ENCODE measurements around the gene MC1R.
"Not testable (repeated sequence)": the region's sequence is repeated elsewhere in the genome, so short reads cannot be mapped to it uniquely, and the experiment has no call there.

MC1R gene

DNA sequence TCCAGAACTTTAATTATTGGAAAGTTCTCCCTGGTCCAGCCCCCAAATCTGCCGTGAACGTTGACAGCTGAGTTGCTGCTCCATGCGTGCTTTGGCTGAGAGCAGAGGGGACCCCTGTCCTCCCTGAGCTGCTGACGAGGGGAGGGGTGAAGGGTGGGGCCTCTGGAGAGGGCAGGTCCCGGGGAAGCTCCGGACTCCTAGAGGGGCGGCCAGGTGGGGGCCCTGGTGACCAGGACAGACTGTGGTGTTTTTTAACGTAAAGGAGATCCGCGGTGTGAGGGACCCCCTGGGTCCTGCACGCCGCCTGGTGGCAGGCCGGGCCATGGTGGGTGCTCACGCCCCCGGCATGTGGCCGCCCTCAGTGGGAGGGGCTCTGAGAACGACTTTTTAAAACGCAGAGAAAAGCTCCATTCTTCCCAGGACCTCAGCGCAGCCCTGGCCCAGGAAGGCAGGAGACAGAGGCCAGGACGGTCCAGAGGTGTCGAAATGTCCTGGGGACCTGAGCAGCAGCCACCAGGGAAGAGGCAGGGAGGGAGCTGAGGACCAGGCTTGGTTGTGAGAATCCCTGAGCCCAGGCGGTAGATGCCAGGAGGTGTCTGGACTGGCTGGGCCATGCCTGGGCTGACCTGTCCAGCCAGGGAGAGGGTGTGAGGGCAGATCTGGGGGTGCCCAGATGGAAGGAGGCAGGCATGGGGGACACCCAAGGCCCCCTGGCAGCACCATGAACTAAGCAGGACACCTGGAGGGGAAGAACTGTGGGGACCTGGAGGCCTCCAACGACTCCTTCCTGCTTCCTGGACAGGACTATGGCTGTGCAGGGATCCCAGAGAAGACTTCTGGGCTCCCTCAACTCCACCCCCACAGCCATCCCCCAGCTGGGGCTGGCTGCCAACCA is at the start of gene MC1R:
Gene MC1R (plus strand): TSS at position 410 of the 895 bp plus-strand sequence. CDS start 397 bp downstream, at position 807.
- Histone ChIP-seq H3K27ac (ENCODE audit: low read depth, low read length) (peak within 1 kb of the TSS; percentile 0; the same call in 1 of the 2 replicates), H3K9me3 (ENCODE audit: control insufficient read depth, insufficient read depth, low read depth, low read length) (no peaks in the 10 kb centered on the region), H3K4me3 (ENCODE audit: low read depth, low read length) (peak within 1 kb of the TSS; percentile 55), H3K36me3 (ENCODE audit: control insufficient read depth, insufficient read depth, low read length) (peaks cover 5% of the 10 kb centered on the region; the same call in 1 of the 2 replicates), H3K4me1 (ENCODE audit: control insufficient read depth, insufficient read depth, low read length) (peaks cover 43% of the 10 kb centered on the region), H3K27me3 (ENCODE audit: control insufficient read depth, insufficient read depth, low read length) (peaks cover 2% of the 10 kb centered on the region; the same call in 1 of the 2 replicates), H3K9ac (ENCODE audit: low read length) (peak within 1 kb of the TSS; percentile 41)

DNA sequence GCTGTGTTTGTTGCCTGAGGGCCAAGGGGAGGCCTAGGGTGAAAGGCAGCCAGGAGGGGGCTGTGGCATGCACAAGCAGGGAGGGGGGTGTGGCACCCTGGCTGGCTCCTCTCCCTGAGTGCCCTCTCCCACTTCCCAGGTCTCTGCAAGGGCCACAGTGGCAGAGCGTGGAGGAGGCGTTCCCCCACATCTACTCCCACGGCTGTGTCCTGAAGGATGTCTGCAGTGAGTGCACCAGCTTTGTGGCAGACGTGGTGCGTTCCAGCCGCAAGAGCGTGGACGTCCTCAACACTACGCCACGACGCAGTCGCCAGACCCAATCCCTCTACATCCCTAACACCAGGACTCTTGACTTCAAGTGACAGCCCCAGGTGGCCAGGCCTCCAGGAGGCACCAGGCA is 48.8 kb upstream of the MC1R start:
- Histone ChIP-seq H3K36me3 (ENCODE audit: control insufficient read depth, insufficient read depth, low read length) (peaks cover 11% of the 10 kb centered on the region), H3K9ac (ENCODE audit: low read length) (no peak overlapping the region), H3K4me1 (ENCODE audit: control insufficient read depth, insufficient read depth, low read length) (peaks cover 11% of the 10 kb centered on the region; the same call in 1 of the 2 replicates), H3K27me3 (ENCODE audit: control insufficient read depth, insufficient read depth, low read length) (no peaks in the 10 kb centered on the region), H3K4me3 (ENCODE audit: low read depth, low read length) (no peak overlapping the region), H3K9me3 (ENCODE audit: control insufficient read depth, insufficient read depth, low read depth, low read length) (peaks cover 9% of the 10 kb centered on the region), H3K27ac (ENCODE audit: low read depth, low read length) (no peak overlapping the region)

DNA sequence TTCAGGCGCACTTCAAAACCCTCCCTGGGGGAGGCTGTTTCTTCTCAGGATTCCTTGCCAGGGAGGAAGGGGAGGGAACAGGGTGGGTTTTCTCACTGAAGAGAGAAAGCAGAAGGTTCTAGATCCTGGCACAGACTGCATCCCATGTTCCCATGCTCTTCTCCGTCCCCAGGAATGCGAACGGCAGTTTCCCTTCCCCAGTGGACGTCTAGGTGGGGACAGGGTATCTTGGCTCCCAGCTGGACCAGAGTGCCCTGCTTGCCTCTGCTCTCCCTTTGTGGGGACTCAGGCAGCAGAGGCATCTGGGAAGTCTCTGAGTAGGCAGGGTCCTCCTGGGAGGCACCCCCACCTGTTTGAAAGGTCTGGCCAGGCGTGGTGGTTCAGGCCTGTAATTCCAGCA is 48.2 kb upstream of the MC1R start:
- Histone ChIP-seq H3K9ac (ENCODE audit: low read length) (peak overlapping the region; percentile 11), H3K27ac (ENCODE audit: low read depth, low read length) (no peak overlapping the region), H3K27me3 (ENCODE audit: control insufficient read depth, insufficient read depth, low read length) (no peaks in the 10 kb centered on the region), H3K36me3 (ENCODE audit: control insufficient read depth, insufficient read depth, low read length) (peaks cover 15% of the 10 kb centered on the region), H3K4me3 (ENCODE audit: low read depth, low read length) (no peak overlapping the region), H3K9me3 (ENCODE audit: control insufficient read depth, insufficient read depth, low read depth, low read length) (peaks cover 9% of the 10 kb centered on the region), H3K4me1 (ENCODE audit: control insufficient read depth, insufficient read depth, low read length) (peaks cover 11% of the 10 kb centered on the region; the same call in 1 of the 2 replicates)

DNA sequence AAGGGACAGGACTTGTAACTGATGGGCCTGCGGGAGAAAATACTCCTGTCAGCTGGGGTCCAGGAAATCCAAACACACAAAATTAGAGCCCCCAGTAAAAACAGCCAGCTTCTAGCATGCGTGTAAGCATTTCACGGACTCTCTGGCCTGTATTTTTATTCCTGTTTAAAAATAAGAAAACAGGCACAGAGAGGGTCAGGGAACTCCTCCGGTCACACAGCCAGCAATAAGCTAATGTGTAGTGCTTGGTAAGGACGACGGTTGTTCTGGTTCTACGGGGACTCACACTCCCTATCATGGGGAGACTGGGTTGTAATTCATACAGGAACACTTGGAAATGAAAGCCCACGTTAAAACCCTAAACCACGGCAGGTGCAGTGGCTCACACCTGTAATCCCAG is 46.8 kb upstream of the MC1R start:
- Histone ChIP-seq H3K27me3 (ENCODE audit: control insufficient read depth, insufficient read depth, low read length) (no peaks in the 10 kb centered on the region), H3K9me3 (ENCODE audit: control insufficient read depth, insufficient read depth, low read depth, low read length) (peaks cover 9% of the 10 kb centered on the region), H3K4me1 (ENCODE audit: control insufficient read depth, insufficient read depth, low read length) (peaks cover 11% of the 10 kb centered on the region; the same call in 1 of the 2 replicates), H3K27ac (ENCODE audit: low read depth, low read length) (no peak overlapping the region), H3K9ac (ENCODE audit: low read length) (no peak overlapping the region), H3K4me3 (ENCODE audit: low read depth, low read length) (no peak overlapping the region), H3K36me3 (ENCODE audit: control insufficient read depth, insufficient read depth, low read length) (peaks cover 21% of the 10 kb centered on the region)

DNA sequence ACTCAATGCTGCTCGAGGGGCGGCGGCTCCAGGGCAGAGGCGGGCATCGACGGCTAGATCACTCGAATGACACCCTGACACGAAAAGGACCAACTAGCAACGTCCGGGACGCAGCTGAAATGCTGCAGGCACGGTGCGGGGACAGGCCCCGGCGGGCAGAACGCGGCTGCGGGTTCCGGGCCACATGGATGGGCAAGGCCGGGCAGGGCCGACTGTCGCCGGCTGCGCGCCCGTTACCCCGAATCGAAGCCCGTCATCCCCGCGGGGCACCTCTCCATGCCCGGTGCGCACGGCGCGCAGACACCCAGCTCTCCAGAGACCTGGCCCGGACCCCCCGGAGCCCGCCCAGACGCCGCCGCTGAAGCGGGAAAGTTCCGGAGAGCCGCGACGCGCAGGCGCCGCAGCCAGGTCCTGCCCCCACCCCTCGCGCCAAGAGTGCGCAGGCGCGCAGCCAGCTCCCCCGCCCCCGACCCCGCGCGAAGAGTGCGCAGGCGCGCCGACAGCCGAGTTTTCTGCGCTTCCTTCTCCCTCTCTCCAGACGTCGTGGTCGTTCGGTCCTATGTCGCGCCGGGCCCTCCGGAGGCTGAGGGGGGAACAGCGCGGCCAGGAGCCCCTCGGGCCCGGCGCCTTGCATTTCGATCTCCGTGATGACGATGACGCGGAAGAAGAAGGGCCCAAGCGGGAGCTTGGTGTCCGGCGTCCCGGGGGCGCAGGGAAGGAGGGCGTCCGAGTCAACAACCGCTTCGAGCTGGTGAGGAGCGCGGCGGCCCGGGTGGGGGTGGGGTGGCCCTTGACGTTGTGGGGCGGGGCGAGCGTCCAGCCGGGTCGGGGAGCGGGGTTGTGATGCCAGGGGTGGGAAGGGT is 45.3 kb upstream of the MC1R start, which contains the start of gene TCF25:
Gene TCF25 (plus strand): TSS at position 484 of the 863 bp plus-strand sequence. CDS start 76 bp downstream, at position 560.
- Histone ChIP-seq H3K4me1 (ENCODE audit: control insufficient read depth, insufficient read depth, low read length) (peaks cover 11% of the 10 kb centered on the region; the same call in 1 of the 2 replicates), H3K9ac (ENCODE audit: low read length) (peak within 1 kb of the TSS; percentile 99), H3K4me3 (ENCODE audit: low read depth, low read length) (peak within 1 kb of the TSS; percentile 83), H3K36me3 (ENCODE audit: control insufficient read depth, insufficient read depth, low read length) (peaks cover 22% of the 10 kb centered on the region), H3K27ac (ENCODE audit: low read depth, low read length) (peak within 1 kb of the TSS; percentile 96), H3K27me3 (ENCODE audit: control insufficient read depth, insufficient read depth, low read length) (no peaks in the 10 kb centered on the region), H3K9me3 (ENCODE audit: control insufficient read depth, insufficient read depth, low read depth, low read length) (peaks cover under 1% of the 10 kb centered on the region; the same call in 1 of the 2 replicates)

DNA sequence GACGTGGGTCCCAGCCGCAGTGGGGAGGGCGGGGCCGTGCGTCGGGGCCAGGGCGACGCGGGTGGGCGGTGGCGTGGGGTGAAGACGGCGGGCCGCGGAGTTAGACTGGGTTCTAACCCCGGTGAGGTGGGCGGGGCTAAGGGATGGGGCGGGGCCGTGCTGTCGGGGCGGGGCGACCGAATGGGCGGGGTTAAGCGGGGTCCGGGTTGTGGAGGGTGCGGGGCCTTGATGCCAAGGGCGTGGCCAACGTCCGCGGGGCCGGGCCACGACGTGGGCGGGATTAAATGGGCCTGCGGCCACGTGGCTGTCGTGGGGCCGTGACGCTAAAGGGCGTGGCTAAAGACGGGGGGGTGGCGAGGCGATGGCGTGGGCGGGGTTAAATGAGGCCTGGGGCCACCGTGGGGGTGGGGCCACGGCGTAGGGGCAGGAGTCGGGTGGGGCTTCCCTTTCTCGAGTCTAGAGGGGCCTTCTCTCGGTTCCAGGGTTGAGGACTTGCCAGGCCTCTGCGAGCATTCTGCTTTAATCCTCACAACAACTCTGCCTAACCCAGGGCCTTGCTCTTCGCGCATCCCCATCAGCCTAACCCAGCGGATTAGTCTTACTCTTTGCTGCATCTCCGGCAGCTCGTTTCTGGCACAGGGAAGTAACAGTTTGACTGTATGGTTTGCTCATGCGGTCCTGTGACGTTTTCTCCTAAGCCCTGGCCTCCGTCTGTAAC is 44.5 kb upstream of the MC1R start:
- Histone ChIP-seq H3K36me3 (ENCODE audit: control insufficient read depth, insufficient read depth, low read length) (peaks cover 30% of the 10 kb centered on the region), H3K9ac (ENCODE audit: low read length) (peak overlapping the region; percentile 58), H3K4me3 (ENCODE audit: low read depth, low read length) (peak overlapping the region; percentile 83), H3K9me3 (ENCODE audit: control insufficient read depth, insufficient read depth, low read depth, low read length) (no peaks in the 10 kb centered on the region), H3K27ac (ENCODE audit: low read depth, low read length) (peak overlapping the region; percentile 96; the same call in 1 of the 2 replicates), H3K4me1 (ENCODE audit: control insufficient read depth, insufficient read depth, low read length) (peaks cover 11% of the 10 kb centered on the region; the same call in 1 of the 2 replicates), H3K27me3 (ENCODE audit: control insufficient read depth, insufficient read depth, low read length) (no peaks in the 10 kb centered on the region)

DNA sequence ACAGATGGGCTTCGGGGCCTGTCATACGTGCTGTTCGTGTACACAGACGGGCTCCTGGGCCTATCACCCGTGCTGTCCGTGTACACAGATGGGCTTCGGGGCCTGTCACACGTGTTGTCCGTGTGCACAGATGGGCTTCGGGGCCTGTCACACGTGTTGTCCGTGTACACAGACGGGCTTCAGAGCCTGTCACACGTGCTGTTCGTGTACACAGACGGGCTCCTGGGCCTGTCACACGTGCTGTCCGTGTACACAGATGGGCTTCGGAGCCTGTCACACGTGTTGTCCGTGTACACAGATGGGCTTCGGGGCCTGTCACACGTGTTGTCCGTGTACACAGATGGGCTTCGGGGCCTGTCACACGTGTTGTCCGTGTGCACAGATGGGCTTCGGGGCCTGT is 39.5 kb upstream of the MC1R start:
- H3K9me3 ChIP-seq (ENCODE audit: control insufficient read depth, insufficient read depth, low read depth, low read length); H3K27ac ChIP-seq (ENCODE audit: low read depth, low read length); H3K4me3 ChIP-seq (ENCODE audit: low read depth, low read length); H3K4me1 ChIP-seq (ENCODE audit: control insufficient read depth, insufficient read depth, low read length); H3K27me3 ChIP-seq (ENCODE audit: control insufficient read depth, insufficient read depth, low read length); H3K9ac ChIP-seq (ENCODE audit: low read length): not testable (repeated sequence)
- H3K36me3 ChIP-seq (ENCODE audit: control insufficient read depth, insufficient read depth, low read length) = peaks cover 56% of the 10 kb centered on the region

DNA sequence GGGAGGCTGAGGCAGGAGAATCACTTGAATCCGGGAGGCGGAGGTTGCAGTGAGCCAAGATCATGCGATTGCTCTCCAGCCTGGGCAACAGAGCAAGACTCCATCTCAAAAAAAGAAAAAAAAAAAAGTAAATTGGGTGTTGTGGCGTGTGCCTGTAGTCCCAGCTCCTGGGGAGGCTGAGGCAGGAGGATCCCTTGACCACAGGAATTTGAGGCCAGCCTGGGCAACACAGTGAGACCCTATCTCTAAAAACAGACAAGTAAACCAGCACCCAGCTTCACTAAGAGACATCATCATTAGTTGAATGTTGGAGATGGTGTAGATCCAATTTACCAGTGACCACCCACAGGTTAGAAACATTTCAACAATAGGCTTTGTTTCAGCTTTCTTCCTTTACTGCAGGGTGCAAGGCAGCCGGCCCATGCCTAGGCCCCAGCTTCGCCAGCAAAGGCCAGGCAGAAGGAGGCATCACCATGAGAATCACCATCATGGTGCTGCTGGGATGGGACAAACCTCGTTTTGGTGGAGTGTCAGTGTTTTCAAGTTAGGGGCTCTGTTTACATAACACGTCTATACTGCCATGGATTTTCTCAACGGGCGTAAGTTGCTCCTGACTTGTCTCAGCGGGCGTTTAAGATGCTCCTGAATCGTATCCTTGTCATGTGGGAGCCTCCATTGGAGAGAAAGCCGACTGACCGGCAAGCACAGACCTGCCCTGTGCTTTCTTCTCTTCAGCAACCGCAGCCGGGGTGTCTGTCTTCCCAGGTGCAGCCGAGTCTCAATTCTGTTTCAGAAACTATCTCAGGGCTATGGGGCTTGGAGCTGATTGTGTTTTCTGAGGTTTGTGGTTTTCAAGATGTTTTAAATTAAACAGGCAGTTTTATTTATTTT is 37.9 kb upstream of the MC1R start:
- no peaks in the 10 kb centered on the region for H3K9me3 ChIP-seq (ENCODE audit: control insufficient read depth, insufficient read depth, low read depth, low read length)
- H3K27ac ChIP-seq (ENCODE audit: low read depth, low read length) = peak overlapping the region; percentile 9; the same call in 1 of the 2 replicates
- H3K9ac ChIP-seq (ENCODE audit: low read length) = no peak overlapping the region
- H3K27me3 ChIP-seq (ENCODE audit: control insufficient read depth, insufficient read depth, low read length) = no peaks in the 10 kb centered on the region
- H3K36me3 ChIP-seq (ENCODE audit: control insufficient read depth, insufficient read depth, low read length) = peaks cover 64% of the 10 kb centered on the region
- no peaks in the 10 kb centered on the region for H3K4me1 ChIP-seq (ENCODE audit: control insufficient read depth, insufficient read depth, low read length)
- no peak overlapping the region for H3K4me3 ChIP-seq (ENCODE audit: low read depth, low read length)

DNA sequence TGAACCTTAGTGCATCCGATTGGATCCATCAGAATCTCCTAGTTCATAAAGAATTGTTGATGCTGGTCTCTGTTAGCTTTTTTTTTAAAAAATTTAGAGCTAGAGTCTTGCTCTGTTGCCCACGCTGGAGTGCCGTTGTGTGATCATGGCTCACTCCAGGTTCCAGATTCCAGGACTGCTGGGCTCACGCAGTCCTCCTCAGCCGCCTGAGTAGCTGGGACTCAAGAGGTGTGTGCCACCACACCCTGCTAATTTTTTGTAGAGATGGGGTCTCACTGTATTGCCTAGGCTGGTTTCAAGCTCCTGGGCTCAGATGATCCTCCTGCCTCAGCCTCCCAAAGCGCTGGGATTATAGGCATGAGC is 37.3 kb upstream of the MC1R start:
- H3K4me1 ChIP-seq (ENCODE audit: control insufficient read depth, insufficient read depth, low read length) = no peaks in the 10 kb centered on the region
- no peak overlapping the region for H3K4me3 ChIP-seq (ENCODE audit: low read depth, low read length)
- no peaks in the 10 kb centered on the region for H3K27me3 ChIP-seq (ENCODE audit: control insufficient read depth, insufficient read depth, low read length)
- H3K9ac ChIP-seq (ENCODE audit: low read length) = no peak overlapping the region
- no peaks in the 10 kb centered on the region for H3K9me3 ChIP-seq (ENCODE audit: control insufficient read depth, insufficient read depth, low read depth, low read length)
- peaks cover 62% of the 10 kb centered on the region for H3K36me3 ChIP-seq (ENCODE audit: control insufficient read depth, insufficient read depth, low read length)
- no peak overlapping the region for H3K27ac ChIP-seq (ENCODE audit: low read depth, low read length)

All from HUES6 (cell line).